ENCODE measurements around the gene CA12. TPM values are rescaled to one million over a fixed set of nuclear protein-coding genes. Genes with fewer than 3 reads are reported as not detected.

The CA12 gene
- polyA plus RNA-seq, 3 donors, result not detected

GRCh38 chr15:63398456-63398855, 16.8 kb upstream of the CA12 start:
- no peak for TF ChIP-seq CTCF (IDR thresholded peaks at IDR 0.05)
- H3K27ac Mint-ChIP-seq, result no peak overlapping the region
- no peak for DNase-seq
- Histone ChIP-seq H3K4me1 (ENCODE audit: control insufficient read depth in 1 of 2, insufficient read depth in 2 of 2, low read length in 2 of 2) (no peaks in the 10 kb centered on the region), H3K79me2 (ENCODE audit: insufficient read depth, low read length) (no peaks in the 10 kb centered on the region), H3K4me3 (replicated peaks in 1 of 3; ENCODE audit: low read depth in 2 of 3, low read length in 3 of 3) (no peak overlapping the region), H2AFZ (ENCODE audit: insufficient read depth, low read depth, low read length, poor library complexity, severe bottlenecking) (no peak overlapping the region), H3K27ac (ENCODE audit: low read depth in 1 of 2, low read length in 2 of 2) (no peak overlapping the region), H3K4me2 (replicated peaks; ENCODE audit: extremely low read depth, low read length, poor library complexity, severe bottlenecking) (no peak overlapping the region), H4K20me1 (ENCODE audit: insufficient read depth, low read length) (no peaks in the 10 kb centered on the region), H3K36me3 (replicated peaks in 1 of 2; ENCODE audit: control insufficient read depth in 1 of 2, insufficient read depth in 2 of 2, low read length in 2 of 2) (no peaks in the 10 kb centered on the region), H3K9me3 (replicated peaks in 1 of 2; ENCODE audit: control insufficient read depth in 1 of 2, insufficient read depth in 1 of 2, low read length in 2 of 2) (no peaks in the 10 kb centered on the region), H3K9ac (ENCODE audit: insufficient read depth, low read length, poor library complexity, severe bottlenecking) (no peak overlapping the region), H3K27me3 (ENCODE audit: control insufficient read depth in 2 of 2, insufficient read depth in 2 of 2, low read length in 2 of 2) (no peaks in the 10 kb centered on the region)
- H3K27me3 Mint-ChIP-seq (ENCODE audit: low read depth in 3 of 3), result peaks cover 0 to 2% (median 0%) of the 10 kb centered on the region in 3 donors
- peaks cover 0 to 2% (median 0%) of the 10 kb centered on the region in 7 donors for H3K9me3 Mint-ChIP-seq
- no peaks in the 10 kb centered on the region for H3K36me3 Mint-ChIP-seq
- intact Hi-C loops (cut with micrococcal nuclease), result loop anchor here in 1 of 2 donors (10.0 kb wide), 1 partner anchor 104 kb away; no protein-coding TSS in a partner anchor
- WGBS (ENCODE audit: insufficient coverage), result no CpG with 5 or more reads among the region's 2 CpGs
- H3K4me3 Mint-ChIP-seq, result no peak overlapping the region
- H3K4me1 Mint-ChIP-seq, result peaks cover 9% of the 10 kb centered on the region

GRCh38 chr15:63396152-63396928, 14.7 kb upstream of the CA12 start:
- Histone ChIP-seq H3K9me3 (replicated peaks in 1 of 2; ENCODE audit: control insufficient read depth in 1 of 2, insufficient read depth in 1 of 2, low read length in 2 of 2) (no peaks in the 10 kb centered on the region), H3K9ac (ENCODE audit: insufficient read depth, low read length, poor library complexity, severe bottlenecking) (no peak overlapping the region), H3K27ac (ENCODE audit: low read depth in 1 of 2, low read length in 2 of 2) (no peak overlapping the region), H3K4me3 (replicated peaks in 1 of 3; ENCODE audit: low read depth in 2 of 3, low read length in 3 of 3) (no peak overlapping the region), H4K20me1 (ENCODE audit: insufficient read depth, low read length) (no peaks in the 10 kb centered on the region), H3K4me2 (replicated peaks; ENCODE audit: extremely low read depth, low read length, poor library complexity, severe bottlenecking) (no peak overlapping the region), H3K36me3 (replicated peaks in 1 of 2; ENCODE audit: control insufficient read depth in 1 of 2, insufficient read depth in 2 of 2, low read length in 2 of 2) (no peaks in the 10 kb centered on the region), H3K79me2 (ENCODE audit: insufficient read depth, low read length) (no peaks in the 10 kb centered on the region), H3K4me1 (ENCODE audit: control insufficient read depth in 1 of 2, insufficient read depth in 2 of 2, low read length in 2 of 2) (no peaks in the 10 kb centered on the region), H3K27me3 (ENCODE audit: control insufficient read depth in 2 of 2, insufficient read depth in 2 of 2, low read length in 2 of 2) (no peaks in the 10 kb centered on the region), H2AFZ (ENCODE audit: insufficient read depth, low read depth, low read length, poor library complexity, severe bottlenecking) (no peak overlapping the region)
- Mint-ChIP-seq H3K27me3 (ENCODE audit: low read depth in 3 of 3) (peaks cover 0 to 5% (median 4%) of the 10 kb centered on the region in 3 donors), H3K4me3 (no peak overlapping the region), H3K9me3 (no peaks in the 10 kb centered on the region), H3K4me1 (peaks cover 12% of the 10 kb centered on the region), H3K27ac (peak overlapping the region in 1 of 7 donors; percentile 11), H3K36me3 (no peaks in the 10 kb centered on the region)
- TF ChIP-seq CTCF (IDR thresholded peaks at IDR 0.05), result no peak
- DNase-seq, result no peak
- intact Hi-C loops (cut with micrococcal nuclease), result loop anchor here in 1 of 2 donors (10.0 kb wide), 1 partner anchor 102 kb away; no protein-coding TSS in a partner anchor
- WGBS (ENCODE audit: insufficient coverage), result no CpG with 5 or more reads among the region's 8 CpGs

All from CD14-positive monocyte (primary cell).